Renal cortex interstitium (tissue), 11 donors: Measurements from ENCODE around the gene RBM3. TPM values are rescaled to one million over a fixed set of nuclear protein-coding genes. Genes with fewer than 3 reads are reported as not detected.

Experiments
- DNase-seq, 11 donors: peaks; one replicate each; pipeline ENCODE4 v3.0.0-alpha.2; 2013; ENCODE audit warnings: low read depth in 9 of 11, low spot score in 4 of 11; ENCODE audit errors: extremely low read depth in 1 of 11
- polyA plus RNA-seq, 3 donors: library from polyadenylated mRNA; unstranded; fragments of 120-200 nt; gene quantifications; one replicate each; pipeline ENCODE4 v1.2.1, GENCODE V29; 2013; ENCODE audit not compliant: insufficient read length in 3 of 3

The RBM3 gene
- polyA plus RNA-seq, 3 donors: 288 to 387 (median 312) TPM

GRCh38 chrX:48558271-48558670 lies 16.0 kb upstream of the RBM3 start:
- DNase-seq: no peak

DNA sequence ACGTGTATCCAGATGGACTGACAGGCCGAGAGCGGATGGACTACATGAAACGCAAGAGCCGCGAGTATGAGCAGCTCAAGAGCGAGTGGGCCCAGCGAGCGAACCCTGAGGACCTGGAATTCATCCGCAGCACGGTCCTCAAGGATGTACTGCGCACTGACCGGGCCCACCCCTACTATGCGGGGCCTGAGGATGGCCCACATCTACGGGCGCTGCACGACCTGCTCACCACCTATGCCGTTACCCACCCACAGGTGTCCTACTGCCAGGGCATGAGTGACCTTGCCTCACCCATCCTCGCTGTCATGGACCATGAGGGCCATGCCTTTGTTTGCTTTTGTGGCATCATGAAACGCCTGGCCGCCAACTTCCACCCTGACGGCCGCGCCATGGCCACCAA lies 14.6 kb upstream of the RBM3 start:
- DNase-seq: no peak

GRCh38 chrX:48560056-48560455 lies 14.2 kb upstream of the RBM3 start:
- DNase-seq: no peak

- DNase-seq: no peak
Observed at GRCh38 chrX:48560681-48561080, 13.6 kb upstream of the RBM3 start.

- no peak for DNase-seq
Observed at GRCh38 chrX:48569958-48570357, 4.3 kb upstream of the RBM3 start.

DNA sequence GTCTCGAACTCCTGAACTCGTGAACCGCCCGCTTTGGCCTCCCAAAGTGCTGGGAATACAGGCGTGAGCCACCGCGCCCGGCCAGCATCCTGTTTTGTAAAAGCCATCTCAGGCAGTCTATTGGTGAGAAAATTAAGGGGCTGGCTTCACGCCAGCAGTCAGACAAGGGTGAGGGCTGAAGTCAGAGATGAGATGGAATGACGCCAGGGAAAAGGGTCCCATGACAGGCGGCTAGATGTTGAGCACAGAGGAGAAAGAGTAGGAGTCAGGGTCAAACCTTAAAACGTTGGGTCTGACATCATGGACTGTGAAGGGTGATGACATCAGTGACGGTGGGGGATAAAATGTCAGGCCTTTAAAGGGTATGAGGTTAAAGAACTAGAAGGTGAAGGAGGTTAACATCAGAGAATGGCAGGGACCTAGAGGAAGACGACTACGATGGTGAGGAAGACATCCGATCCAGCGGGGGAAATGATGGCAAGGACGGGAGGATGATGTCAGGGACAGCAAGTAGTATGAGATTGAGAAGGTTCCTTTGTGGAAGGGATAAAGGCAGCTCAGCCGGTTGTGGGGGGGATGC lies 504 bp upstream of the RBM3 start:
- peak in 4 of 11 donors; percentile 3 to 13 (median 8) for DNase-seq

- DNase-seq: no peak
Observed at GRCh38 chrX:48575642-48576041, 1.4 kb downstream of the RBM3 start.

GRCh38 chrX:48576108-48576507 lies 1.8 kb downstream of the RBM3 start:
- DNase-seq: no peak

DNA sequence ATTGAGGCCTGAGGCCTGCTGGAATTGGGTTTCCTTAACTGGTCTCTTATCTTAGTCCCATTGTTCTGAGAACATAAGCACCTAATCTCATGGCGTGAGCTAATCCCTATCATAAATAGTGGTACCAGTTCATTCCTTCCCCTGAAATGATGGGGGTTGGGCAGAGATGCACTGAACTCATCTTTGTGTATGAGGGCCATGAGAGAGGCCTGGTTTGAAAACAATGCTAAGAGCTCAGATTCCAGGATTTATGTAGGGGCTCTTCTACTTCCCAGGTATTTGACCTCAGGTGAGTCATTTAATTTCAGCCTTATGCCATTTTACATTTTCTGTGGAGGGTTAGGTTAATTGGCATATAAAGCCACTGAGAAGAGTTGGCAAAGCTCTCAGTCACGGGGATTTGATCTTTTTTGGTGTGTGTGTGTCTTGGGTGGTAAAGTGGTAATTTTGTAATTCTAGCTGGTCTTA lies 4.4 kb downstream of the RBM3 start:
- DNase-seq: no peak

DNA sequence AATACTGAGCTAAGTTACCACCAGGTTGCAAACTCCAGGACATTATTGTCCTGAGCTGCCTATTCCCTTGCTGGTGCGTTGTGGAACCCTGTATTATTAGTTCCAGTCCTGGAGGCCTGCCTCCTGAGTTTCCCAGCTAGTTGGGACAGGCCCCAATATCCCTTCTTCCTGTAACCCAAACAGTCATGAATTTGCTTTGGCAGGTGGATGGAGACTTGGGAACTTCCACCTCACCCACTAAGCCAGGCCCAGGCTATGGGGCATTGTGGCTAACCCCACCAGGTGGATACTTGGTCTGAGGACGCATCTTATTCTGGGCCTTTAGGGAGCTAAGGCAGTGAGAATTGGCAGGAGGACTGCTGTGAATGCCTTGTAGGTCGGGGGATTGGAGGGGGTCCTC lies 5.0 kb downstream of the RBM3 start:
- DNase-seq: no peak

DNA sequence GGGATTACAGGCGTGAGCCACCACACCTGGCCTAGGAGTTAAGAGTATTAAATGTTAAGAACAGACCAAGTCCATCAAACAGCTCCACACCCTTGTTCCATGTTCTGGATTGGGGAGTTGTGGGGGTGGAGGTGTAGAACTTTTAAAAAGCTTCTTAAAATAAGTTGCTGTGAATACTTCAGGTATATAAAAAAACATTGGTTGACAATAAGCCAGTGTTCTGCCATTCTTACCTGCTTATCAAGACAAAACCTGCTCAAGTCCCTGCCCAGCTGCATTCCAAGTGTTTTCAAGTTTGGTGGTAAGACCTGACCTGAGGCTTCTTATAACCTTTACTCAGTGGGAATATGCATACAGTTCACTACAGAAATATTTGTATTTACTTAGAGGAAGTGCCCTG lies 6.4 kb downstream of the RBM3 start:
- DNase-seq: no peak

DNA sequence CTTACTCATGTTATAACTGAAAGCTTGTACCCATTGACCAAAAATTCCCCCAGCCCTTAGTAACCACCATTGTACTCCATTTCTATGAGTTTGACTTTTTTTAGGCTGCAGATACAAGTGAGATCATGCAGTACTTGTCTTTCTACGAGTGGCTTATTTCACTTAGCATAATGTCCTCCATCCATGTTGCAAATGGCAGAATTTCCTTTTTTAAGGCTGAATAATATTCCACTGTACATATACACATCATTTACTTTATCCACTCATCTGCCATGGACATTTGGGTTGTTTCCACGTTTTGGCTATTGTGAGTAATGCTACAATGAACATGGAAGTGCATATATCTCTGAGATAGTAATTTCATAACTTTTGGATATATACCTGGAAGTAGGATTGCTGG lies 10.4 kb downstream of the RBM3 start:
- no peak for DNase-seq

- DNase-seq: no peak
Observed at GRCh38 chrX:48589482-48590162, 15.3 kb downstream of the RBM3 start.

- DNase-seq: no peak
Observed at GRCh38 chrX:48590203-48591103, 16.2 kb downstream of the RBM3 start.

DNA sequence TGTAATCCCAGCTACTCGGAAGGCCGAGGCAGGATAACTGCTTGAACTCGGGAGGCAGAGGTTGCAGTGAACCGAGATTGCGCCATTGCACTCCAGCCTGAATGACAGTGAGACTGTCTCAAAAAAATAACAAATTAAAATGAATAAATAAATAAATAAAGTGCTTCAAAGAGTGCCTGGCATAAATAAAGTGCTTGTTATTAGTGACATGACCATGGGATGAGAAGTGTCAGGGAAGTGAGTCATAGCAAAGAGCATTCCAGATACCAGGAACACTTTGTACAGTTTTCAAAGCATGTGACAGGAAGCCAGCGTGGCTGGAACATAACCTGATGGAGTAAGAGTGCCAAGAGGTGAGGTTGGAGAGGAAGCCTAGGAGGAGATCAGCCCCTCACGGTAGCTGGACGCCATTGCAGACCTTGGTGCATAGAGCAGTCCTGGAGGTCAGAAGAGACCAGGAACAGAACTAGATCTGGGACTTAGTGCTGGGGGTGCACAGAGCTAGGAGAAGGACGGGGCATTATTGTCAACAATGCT lies 17.0 kb downstream of the RBM3 start:
- DNase-seq: no peak

GRCh38 chrX:48592971-48593370 lies 18.7 kb downstream of the RBM3 start:
- no peak for DNase-seq

DNA sequence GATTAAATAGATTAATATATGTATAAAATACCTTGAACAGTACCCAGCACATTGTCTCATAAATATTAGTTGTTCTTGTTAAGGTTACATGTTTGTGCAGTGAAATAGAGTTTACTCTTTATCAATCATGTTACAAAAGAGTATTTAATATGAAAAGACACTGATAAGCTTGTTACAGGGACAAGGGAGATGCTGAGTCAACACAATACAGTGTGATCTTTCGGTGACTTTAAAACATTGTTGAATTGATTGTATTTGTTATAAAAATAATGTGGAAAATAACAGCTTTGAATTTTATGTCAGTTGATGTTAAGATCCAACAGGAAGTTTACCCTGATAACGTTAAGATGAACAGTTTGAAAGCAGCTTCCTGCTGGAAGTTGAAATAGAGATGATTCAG lies 21.6 kb downstream of the RBM3 start:
- DNase-seq: no peak

DNA sequence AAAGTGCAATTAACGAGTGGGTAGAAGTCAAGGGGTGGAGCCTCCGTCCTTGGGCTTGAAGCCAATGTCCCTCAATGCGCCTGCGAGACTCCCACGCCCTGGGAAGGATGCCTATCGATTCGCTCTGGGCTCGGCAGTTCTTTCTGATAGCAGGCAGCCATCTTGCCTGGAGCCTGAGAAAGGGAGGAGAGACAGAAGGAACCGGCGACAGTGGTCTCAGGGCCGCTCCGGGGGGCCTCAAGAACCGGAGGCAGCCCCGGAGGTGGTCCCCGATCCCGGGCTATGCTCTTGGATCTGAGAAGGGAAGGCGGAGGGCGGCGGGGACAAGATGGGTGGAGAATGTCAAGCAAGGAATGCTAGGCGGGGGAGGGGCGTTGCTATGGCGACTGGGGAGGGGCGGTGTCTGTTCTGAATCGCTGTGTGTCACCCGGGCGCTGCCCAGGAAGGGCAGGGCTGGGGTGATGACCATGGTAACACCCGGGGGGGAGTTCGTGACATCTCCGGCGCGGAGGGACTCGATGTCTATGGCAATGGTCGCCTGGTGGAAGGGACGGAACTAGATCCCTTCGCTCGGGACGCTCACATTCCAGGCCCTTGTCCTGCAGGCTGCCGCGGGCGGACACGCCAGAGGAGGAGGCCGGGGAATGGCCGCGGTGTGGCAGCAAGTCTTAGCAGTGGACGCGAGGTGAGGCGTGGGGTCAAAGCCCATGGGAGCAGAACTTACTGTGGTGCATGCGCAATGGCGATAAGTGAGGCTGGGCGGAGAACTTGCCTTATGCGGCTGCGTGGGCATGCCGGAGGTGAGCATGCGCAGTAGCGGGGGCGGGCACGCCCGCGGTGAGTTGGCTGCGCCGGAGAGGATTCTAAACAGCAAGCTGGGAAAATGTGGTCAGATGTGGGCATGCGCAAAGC lies 23.3 kb downstream of the RBM3 start, which contains the start of gene WDR13:
Gene WDR13 (plus strand): TSS at position 140 of the 912 bp plus-strand sequence. CDS start 505 bp downstream, at position 645.
- peak; percentile 77 to 90 (median 87) for DNase-seq

GRCh38 chrX:48598614-48599013 lies 24.3 kb downstream of the RBM3 start:
- DNase-seq: no peak
